GM04504 (cell line): ENCODE results near the gene SGPP1.
A peak's percentile ranks its signal among the peaks of the same experiment; 100 is the strongest.
"Not testable (repeated sequence)": the region's sequence is repeated elsewhere in the genome, so short reads cannot be mapped to it uniquely, and the experiment has no call there.

Source experiments
- DNase-seq: peaks from one replicate; pipeline ENCODE4 v3.0.0-alpha.2; 2012; ENCODE audit warnings: low read depth

Gene SGPP1, protein sequence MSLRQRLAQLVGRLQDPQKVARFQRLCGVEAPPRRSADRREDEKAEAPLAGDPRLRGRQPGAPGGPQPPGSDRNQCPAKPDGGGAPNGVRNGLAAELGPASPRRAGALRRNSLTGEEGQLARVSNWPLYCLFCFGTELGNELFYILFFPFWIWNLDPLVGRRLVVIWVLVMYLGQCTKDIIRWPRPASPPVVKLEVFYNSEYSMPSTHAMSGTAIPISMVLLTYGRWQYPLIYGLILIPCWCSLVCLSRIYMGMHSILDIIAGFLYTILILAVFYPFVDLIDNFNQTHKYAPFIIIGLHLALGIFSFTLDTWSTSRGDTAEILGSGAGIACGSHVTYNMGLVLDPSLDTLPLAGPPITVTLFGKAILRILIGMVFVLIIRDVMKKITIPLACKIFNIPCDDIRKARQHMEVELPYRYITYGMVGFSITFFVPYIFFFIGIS

DNA sequence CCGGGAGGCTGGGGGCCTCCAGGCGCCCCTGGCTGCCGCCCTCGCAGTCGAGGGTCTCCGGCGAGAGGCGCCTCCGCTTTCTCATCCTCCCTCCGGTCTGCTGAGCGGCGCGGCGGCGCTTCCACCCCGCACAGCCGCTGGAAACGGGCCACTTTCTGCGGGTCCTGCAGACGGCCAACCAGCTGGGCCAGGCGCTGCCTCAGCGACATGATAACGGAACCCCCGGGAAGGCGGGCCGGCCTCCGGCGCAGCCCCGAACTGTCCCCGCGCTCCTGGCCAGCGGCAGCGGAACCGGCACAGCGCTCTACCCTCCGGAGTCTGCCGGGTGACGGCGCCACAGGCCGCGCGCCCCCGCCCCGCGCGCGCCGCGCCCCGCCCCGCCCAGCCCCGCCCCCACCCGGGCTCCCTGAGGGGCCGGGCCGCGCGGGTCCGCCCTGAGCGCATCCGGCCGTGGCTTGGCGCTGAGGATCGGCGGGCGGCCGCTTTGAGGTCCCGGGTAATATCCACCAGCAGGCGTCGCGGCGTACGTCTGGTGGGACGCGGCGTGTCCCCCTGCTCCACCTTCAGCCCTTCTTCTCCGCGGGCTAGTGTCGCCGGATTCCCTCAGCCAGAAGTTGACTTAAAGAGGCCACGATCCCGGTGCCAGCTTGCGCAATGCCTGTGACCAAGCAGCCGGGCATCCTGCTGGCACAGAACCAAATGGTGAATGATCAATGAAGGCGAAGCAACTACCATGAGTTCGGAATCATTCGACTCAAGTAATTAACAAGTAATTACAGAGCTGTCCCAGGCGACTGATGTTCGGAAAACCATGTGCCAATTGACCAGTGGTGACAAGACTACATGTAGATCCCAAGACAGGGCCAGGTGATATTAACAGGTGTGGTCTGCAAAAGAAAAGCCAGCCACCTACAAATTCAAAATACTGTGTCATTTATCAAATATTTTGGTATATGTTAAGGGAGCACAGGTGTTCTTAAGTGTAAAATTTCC is at the start of gene SGPP1:
TSS of gene SGPP1 (minus strand) at position 330 of the 993 bp plus-strand sequence. CDS start at position 209, 121 bp downstream.
- DNase-seq: peak; percentile 41

DNA sequence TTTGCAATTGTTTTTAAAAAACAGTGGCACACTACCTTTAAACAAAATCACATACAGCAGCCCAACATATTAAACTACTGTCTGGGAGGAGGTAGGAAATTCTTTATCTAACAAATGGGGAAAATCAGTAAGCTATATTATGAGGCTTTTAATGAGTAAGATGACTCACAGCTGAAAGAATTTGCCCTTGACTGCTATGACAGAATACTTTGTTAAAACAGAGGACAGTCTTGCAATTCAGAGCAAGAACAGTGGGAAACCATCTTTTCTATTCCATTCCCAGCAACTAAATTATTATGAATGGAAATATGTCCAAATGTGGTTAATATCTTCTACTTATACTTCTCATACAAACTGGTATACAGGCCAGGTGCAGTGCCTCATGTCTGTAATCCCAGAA is 49.2 kb upstream of the SGPP1 start:
- no peak for DNase-seq

DNA sequence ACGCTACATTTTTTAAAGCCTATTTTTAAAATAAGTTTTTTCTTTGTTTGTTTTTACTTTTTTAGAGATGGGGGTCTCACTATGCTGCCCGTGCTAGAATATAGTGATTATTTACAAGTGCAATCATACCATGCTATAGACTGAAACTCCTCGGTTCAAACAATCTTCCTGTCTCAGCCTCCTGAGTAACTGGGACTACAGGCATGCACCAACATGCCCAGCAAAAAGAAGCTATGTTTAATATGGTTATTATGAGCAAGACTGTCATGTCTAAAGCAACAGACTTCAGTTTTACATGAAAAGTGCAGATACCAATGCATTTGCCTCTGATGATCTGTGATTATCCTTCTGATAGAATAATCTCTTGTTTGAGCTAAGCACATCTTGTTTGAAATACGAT is 45.6 kb upstream of the SGPP1 start:
- no peak for DNase-seq

DNA sequence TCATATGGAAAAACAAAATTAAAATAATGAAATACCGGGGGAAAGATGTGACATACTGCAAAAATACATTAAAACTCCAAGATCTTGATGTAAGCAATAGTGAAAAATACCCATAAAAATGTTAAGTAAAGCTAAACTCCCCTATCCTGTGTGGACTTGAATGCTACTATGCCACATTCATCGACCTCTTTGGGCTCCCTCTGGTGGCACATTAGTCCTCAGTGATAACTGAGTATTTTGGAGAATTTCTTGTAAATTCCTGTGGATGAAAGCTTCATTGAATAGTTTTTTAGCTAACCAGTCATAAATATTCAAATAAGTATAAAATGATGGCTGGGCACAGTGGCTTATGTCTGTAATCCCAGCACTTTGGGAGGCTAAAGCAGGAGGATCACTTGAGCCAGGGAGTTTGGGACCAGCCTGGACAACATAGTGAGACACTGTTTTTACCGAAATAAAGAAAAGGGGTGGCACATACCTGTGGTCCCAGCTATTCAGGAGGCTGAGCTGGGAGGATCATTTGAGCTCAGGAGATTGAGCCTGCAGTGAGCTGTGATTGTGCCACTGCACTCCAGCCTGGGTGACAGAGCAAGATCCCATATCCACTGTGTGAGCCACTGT is 42.4 kb upstream of the SGPP1 start:
- DNase-seq: peak; percentile 29

DNA sequence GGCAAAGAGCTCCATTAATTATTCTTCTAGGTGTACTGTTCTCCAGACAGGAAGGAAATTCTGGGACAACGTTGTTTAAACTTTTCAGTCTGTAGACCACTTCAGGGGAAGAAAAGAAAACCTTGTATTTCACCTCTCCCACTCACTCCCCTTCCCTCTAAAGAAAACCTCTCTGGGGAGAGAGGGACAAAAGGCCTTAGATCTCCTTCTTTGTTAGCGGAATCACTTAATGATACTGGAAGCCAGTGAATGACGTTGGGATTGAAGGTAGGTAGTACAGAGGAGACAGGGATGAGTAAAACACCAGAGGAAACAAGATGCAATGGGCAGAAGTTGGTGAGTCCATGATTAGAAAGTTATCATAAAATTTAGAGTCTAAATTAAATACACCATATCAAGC is 38.7 kb upstream of the SGPP1 start:
- DNase-seq: no peak

DNA sequence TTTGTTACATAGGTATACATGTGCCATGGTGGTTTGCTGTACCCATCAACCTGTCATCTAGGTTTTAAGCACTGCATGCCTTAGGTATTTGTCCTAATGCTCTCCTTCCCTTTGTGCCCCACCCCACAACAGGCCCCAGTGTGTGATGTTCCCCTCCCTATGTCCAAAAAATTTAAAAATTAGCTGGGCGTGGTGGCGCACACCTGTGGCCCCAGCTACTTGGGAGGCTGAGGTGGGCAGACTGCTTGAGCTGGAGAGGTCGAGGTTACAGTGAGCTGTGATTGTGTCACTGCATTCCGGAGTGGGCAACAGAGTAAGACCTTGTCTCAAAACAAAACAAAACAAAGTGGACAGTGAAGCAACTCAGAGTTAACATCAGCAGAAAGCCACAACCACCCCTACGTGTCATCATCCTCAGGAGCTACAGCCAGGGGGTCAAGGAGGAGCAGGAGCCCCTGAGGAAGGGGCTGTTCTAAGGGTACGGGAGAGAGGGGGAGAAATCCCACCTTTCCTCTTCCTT is 36.8 kb upstream of the SGPP1 start:
- no peak for DNase-seq

DNA sequence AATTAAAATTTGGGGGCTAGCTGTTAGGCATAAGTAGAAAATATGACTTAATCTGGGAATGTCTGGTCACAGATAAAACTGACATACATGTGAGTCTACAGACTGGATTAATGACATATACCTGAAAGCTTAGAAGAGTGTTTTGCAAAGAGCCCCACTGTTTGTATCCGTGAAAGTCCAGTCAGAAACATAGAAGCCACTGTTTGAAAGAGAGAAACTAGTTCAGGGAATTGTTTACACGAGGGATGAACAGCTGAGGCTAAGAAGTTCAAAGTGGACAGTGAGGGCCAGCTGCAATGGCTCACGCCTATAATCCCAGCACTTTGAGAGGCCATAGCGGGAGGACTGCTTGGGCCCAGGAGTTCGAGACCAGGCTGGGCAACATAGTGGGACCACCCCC is 36.2 kb upstream of the SGPP1 start:
- no peak for DNase-seq

DNA sequence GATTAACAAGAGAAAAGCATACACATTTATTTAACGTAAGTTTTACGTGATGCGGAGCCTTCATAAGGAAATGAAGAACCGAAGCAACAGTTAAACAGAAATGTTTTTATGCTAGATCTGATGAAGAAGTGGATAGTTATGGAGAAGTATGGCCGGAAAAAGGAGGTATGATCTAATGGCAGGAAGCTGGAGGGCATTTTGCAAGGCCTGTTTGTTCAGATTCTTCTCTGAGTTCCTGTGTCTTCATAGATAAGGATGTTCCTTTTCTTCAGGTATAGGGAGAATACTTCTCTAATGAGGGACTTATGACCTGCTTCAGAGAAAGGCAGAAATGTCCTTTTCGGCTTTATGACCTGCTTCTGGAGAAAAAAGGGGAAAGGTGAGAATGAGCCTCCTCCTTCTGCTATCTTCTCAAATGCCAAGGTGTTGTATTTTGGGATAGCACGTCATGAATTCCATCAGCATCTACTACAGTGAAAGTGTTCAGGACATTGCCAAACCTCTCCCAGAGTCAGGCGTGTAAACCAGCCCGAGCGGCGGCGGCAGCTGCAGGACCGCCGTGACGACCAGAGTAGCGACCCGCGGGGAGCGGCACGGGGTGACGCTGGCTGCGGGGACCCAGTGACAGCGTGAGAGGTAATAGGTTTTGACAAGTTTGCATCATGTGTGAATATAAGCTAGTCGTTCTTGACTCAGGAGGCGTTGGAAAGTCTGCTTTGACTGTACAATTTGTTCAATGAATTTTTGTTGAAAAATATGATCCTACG is 33.7 kb upstream of the SGPP1 start:
- no peak for DNase-seq

DNA sequence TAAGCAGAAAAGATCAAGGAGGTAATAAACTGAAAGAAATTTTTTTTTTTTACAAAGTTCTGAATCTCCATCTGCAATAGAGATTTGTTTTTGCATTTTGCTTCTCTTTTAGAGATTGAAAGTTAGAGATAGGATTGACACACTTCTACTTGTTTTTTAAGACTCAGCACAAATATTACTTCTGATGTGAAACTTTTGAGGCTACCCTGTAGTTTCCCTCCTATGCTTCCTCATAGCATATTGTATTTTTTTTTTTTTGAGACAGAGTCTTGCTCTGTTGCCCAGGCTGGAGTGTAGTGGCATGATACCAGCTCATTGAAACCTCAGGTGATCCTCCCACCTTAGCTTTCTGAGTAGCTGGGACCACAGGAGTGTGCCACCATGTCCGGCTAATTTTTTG is 32.1 kb upstream of the SGPP1 start:
- DNase-seq: no peak

DNA sequence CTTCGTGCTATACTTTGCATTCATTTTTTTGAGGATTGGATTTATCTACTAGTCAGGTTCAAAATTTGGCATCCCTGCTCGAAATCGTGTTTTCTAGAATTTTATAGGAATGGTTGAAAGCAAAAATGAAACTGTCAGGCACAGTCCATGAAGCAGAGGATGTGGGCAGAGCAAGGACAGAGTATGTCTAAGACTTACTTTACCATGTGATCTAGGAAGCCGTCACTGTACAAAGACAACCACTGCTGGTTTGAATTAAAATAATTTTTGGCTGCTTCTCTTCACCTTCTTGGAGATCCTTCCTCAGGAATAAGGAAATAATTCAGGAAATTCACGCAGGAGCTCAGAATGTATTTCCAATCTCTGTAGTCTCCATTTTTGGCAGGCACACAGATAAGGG is 31.6 kb upstream of the SGPP1 start:
- DNase-seq: peak; percentile 3

DNA sequence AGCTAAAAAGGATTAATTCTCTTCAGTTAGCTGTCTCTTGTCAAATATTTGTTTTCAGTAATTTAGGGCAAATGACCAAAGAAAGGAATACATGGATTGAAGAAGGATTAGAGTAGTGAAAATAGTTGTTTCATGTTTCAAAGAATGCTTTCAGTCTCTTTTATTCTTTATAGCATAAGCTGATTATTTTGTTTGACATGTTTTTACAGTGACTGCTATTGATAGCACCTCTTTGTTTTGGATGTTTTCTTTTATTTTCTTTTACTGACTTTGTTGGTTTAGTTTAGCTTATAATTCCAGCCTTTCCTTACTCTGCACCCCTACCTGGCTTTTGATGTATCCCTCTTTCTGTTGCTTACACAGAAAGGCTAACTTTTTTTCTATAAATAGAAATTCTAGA is 29.3 kb upstream of the SGPP1 start:
- no peak for DNase-seq

DNA sequence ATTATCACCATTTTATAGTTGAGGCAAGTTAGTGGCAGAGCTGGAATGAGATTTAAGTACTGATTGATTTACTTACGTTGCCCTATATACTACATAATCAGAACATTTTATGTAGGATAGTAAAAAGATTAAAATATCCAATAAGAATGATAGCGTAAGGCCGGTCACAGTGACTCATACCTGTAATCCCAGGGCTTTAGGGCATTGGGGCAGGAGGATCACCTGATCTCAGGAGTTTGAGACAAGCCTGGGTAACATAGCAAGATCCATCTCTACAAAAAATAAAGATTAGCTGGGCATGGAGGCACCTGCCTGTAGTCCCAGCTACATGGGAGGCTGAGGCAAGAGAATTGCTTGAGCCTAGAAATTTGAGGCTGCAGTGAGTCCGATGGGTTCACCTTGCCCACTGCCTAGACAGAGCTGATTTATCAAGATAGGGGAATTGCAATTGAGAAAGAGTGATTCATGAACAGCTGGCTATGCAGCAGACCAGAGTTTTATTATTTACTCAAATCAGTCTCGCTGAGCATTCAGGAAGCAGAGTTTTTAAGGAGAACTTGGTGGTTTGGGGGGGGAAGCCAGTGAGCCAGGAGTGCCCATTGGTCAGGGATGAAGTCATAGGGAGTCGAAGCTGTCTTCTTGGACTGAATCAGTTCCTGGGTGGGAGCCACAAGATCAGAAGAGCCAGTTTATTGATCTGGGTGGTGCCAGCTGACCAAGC is 24.7 kb upstream of the SGPP1 start:
- no peak for DNase-seq

DNA sequence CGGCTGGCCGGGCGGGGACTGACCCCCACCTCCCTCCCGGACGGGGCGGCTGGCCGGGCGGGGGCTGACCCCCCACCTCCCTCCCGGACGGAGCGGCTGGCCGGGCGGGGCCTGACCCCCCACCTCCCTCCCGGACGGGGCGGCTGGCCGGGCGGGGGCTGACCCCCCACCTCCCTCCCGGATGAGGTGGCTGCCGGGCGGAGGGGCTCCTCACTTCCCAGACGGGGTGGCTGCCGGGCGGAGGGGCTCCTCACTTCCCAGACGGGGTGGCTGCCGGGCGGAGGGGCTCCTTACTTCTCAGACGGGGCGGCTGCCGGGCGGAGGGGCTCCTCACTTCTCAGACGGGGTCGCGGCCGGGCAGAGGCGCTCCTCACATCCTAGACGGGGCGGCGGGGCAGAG is 23.2 kb upstream of the SGPP1 start:
- not testable (repeated sequence) for DNase-seq

DNA sequence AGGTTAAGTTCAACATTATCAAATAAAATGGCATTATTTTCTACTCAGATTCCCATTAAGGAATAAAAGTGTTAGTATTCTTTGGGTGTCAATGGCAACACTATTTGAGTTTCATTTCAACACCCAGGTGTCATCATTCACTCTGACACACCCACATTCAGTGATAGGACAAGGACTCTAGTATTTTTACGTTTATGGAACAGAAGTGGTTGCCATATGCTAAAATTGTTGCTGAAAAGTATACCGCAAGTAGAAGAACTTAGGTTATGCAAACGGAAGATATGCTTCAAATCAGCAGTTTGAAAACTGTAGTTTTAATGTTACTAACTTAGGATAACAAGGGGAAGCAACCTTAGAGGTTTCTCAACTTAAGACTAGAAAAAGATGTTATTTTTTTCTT is 20.0 kb upstream of the SGPP1 start:
- DNase-seq: no peak

DNA sequence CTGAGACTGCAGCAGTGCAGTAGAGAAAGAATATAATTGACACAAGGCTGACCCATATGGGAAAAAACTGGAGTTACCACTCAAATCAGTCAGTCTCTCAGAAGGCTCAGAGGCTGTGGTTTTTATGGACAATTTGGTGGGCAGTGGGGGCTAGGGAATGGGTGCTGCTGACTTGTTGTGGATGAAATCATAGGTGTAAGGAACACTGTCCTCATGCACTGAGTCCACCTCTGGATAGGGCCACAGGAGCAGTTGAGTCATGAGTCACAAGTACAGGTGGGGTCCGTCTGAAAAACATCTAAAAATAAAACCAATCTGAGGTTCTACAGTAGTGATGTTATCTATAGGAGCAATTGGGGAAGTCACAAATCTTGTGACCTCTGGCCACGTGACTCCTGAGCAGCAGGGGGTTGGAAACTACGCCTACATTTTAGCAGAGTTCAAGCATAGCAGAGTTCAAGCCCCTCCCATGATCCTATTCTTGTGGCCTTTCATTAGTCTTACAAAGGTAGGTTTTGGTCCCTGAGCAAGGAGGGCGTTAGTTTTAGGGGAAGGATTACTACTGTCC is 18.1 kb upstream of the SGPP1 start:
- DNase-seq: no peak

DNA sequence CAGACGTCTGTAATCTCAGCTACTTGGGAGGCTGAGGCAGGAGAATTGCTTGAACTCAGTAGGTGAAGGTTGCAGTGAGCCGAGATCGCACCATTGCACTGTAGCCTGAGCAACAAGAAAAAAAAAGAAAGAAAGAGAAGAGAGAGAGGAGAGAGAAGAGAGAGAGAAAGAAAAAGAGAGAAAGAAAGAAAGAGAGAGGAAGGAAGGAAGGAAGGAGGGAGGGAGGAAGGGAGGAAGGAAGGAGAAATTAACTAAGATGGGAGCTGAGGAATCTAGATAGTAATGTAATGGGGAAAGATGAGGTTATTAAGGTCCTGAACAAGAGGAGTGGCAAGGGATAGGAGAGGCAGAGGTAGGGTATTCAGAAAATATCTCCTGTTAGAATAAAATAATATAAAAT is 17.4 kb upstream of the SGPP1 start:
- no peak for DNase-seq

DNA sequence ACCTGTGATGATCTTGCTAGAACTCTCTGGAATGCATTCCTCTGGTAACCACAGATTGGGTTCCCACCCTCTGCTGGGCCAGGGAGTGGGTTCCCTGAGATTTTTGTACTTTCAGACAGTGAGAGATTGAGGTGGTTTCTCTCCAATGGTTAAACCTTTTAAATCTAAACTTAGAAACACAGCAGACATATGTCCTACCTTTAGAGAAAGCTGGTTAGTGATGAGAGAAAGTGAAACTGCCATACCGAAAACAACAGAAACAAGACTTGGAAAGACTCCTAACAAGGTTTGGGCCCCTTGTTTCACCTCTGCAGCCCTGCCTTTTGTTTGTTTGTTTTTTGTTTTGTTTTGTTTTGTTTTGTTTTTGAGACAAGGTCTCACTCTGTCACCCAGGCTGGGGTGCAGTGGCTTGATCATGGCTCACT is 9.7 kb upstream of the SGPP1 start:
- DNase-seq: no peak

DNA sequence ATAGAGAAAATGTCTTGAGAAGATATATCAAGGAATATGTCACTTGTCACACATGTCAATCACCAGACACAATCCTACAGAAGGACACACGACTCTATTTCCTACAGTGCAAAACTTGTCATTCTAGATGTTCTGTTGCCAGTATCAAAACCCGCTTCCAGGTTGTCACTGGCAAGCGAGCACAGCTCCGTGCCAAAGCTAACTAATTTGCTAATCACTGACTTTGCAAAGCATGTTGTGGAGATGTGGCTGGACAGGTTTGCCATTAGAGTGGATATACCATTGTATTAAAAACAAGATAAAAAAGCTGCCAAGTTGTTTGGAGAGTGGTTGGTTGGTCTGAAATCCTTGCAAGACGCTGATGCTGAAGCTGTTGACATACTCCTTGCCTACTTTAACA is 7.9 kb upstream of the SGPP1 start:
- DNase-seq: no peak

DNA sequence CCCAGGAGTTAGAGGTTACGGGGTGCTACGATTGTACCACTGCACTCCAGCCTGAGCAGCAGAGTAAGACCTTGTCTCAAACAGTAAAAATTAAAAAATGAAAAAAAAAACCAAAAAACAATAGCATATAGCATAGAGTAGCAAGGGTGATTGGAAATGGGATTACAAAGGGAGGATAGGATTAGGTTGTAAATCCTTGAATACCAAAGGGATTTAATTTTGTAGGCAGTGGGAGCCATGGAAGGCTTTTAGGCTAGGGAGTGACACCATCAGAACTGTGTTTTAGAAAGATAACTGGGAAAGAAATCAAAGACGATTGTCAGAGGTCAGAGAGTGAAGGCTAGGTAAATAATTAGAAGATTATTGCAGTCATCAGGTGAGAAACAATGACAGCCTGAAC is 2.8 kb upstream of the SGPP1 start:
- DNase-seq: no peak

DNA sequence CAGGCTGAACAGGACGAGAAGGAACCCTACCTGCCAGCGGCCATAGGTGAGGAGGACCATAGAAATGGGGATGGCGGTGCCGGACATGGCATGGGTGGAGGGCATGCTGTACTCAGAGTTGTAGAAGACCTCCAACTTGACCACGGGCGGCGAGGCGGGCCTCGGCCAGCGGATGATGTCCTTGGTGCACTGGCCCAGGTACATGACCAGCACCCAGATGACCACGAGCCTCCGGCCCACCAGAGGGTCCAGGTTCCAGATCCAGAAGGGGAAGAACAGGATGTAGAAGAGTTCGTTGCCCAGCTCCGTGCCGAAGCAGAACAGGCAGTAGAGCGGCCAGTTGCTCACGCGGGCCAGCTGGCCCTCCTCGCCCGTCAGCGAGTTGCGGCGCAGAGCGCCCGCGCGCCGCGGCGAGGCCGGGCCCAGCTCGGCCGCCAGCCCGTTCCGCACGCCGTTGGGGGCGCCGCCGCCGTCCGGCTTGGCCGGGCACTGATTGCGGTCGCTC is 582 bp downstream of the SGPP1 start:
- peak; percentile 15 for DNase-seq
